Activated CD8-positive, alpha-beta memory T cell treated with anti-CD3 and anti-CD28 coated beads, Interleukin-2, amount 50 U/mL, for 24 hours (primary cell): ENCODE measurements around the gene C17orf107.

Experiments
- DNase-seq: peaks from one replicate; pipeline ENCODE4 v3.0.0-alpha.2; 2020; ENCODE audit errors: extremely low read depth

C17orf107 gene

DNA sequence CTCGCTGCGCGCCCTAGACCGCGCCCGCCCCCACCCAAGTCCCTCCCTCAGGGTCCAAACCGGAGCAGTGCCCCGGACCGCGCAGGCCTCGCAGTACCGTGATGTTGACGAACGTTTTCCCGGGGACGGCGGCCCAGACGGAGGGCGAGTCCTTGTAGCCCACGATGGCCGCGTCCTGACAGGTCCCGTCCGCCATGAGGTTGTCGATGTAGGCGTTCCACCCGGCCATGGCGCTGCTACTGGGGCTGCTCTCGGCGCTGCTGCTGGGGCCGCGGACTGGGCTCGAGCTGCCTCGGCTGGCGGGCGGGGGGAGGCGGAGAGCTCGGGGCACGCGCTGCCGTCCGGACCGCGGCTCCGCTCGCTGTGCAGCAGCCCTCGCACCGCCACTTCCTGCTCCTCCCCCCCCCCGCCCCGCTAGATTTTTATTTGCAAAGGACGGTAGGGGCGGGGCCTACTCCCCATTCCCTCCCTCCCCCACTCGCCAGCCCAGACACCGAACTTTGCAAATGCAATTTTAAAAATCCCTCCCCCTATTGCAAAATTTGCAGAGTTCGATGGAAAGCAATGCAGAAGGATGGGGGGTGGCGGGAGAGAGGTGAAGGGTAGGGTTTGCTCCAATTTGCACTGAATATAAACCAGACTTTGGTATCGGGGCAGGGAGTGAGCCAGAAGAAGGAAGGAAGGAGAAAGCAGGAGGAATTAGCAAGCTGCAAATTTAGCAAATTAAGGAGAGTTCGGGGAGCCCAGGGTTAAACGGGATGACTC lies 49.0 kb downstream of the C17orf107 start, which contains the start of gene PFN1:
PFN1 (minus strand) TSS at position 365 of the 765 bp plus-strand sequence; CDS start at position 229, 136 bp downstream.
- DNase-seq: peak; percentile 86

DNA sequence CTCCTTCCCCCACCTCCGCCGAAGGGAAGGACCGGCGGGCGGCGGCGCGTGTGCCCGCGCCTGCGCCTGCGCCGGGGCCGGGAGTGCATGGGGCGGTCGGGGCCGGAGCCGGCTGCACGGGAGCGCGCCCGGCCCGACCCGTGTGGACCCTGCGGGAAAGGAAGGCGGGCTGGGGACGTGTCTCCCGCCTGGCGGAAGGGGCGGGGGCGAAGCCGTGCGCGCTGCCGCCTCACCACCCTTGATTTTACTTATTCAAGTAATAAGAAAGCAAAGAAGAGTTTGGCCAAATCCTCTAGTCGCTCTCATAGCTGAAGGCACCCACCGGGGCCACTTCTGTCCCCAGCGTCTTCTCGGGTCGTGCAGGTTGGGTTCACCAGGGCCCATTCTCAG lies 49.6 kb downstream of the C17orf107 start:
- no peak for DNase-seq

DNA sequence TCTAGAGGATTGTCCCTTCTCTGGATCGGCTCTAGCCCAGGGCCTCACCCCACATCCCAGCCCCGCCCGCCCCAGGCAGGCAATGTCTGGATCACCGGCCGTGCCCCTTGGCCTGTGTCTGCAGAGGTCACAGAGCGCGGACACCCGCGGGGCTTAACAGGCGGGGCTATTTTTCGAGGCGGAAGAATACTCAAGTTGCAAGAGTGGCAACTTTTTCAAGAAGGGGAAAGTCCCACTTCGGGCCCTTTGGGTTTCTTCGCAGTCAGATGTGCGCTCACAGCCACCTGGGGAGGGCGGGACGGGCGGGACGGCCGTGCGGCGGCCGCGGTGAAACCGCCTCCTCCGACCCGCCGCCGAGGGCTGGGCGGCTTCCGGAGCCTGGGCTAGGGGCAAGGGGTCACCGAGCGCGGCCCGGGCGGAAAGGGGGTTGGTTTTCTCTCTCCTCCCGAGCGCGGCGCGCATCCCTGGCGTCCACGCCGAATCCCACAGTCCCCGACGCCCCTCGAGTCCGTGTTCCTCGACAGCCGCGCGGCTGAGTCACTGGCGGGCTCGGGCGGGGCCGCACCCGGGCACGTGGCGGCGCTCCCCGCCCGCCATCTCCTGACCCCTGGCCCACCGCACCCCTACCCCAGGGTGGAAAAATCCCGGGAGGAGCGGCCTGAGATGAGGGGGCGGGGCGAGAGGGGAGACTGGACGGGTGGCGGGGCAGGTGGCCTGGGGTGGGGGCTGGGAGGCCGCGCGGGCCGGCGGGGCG lies 50.2 kb downstream of the C17orf107 start:
- peak; percentile 49 for DNase-seq

DNA sequence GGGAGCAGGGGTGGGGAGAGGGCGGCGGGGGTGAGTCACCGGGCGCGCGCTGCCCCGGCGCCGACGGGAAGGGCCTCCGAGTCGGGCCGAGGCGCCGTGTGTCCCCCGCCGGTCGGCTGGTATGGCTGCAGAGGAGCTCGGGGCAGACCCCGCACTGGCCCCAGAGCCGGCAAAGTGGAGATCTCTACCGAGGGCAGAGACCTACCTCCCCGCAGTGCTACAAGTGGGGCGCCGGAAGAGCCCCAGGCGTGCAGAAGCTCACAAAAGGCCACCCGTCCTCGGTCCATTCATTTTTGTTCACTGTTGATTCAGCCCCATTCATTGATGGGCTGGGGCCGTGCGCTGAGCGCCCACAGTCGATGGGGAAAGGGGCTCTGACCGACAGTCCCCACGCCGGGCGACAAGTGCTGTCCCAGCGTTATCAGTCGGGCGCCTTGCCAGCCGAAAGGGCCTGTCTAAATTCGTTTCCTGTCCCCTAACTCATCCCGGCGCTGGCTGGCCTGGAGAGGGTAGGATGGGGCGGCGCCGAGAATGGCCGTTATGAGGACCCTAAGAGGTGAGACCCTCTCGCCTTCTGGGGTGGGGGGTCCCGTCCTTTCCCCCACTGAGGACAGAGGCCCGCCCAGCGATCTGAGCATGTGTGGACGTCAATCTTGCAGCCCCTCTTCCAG lies 50.9 kb downstream of the C17orf107 start:
- DNase-seq: no peak

DNA sequence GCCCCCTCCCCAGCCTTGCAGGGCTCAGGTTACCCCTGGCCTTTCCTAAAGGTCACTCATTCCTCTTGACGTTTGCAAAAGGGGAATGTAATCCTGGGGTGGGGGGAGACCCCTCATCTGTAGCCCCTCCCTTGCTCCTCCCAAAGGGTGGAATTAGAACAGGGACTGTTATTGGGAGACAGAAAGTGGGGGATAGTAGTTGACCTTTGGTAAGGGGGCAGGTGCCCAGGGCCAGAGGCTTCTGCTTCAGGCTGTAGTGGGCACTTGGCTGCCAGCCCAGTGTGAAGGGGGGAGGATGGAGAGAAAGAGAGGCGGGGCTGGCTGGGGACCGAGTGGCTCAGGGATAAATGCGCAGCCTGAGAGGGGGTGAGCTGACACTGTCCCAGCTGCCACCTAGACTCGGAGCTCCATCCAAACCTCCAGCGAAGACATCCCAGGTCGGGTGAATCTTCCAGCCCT lies 51.4 kb downstream of the C17orf107 start, which contains the start of gene ENO3:
ENO3 (plus strand) TSS at position 374 of the 459 bp plus-strand sequence. CDS start 711 bp downstream, outside the sequence.
- no peak for DNase-seq

DNA sequence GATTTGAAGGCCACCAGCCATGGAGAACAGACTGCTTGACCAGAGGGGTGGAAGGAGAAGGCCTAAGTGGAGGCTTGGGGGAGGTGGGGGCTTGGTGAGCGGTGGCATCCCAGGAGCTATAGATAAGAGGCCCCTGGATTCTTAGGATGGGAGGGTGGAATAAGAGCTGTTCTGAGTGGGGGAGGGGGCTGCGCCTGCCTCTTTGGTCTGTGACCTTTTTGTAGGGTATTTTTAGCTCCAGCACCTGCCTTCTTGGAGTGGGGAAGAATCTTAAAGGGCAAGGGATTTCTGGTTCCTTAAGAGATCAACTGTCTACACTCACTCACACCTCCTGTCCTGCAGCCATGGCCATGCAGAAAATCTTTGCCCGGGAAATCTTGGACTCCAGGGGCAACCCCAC lies 52.1 kb downstream of the C17orf107 start:
- DNase-seq: no peak
